Renal cortical epithelial cell (primary cell): ENCODE data around the gene MTMR4. TPM values are rescaled to one million over a fixed set of nuclear protein-coding genes. Genes with fewer than 3 reads are reported as not detected.
"Not testable (repeated sequence)": the region's sequence is repeated elsewhere in the genome, so short reads cannot be mapped to it uniquely, and the experiment has no call there.

ENCODE experiments used
- DNase-seq: peaks from one replicate; pipeline ENCODE4 v3.0.0-alpha.2; 2011; ENCODE audit warnings: low read depth
- total RNA-seq: library from RNA; depleted of rRNA; stranded (reverse); fragments of >200 nt; gene quantifications from 2 replicates; pipeline ENCODE4 v1.2.3, GENCODE V29; 2014

MTMR4 gene
- total RNA-seq, 1 donor from 2014 or later = 46.1 TPM

DNA sequence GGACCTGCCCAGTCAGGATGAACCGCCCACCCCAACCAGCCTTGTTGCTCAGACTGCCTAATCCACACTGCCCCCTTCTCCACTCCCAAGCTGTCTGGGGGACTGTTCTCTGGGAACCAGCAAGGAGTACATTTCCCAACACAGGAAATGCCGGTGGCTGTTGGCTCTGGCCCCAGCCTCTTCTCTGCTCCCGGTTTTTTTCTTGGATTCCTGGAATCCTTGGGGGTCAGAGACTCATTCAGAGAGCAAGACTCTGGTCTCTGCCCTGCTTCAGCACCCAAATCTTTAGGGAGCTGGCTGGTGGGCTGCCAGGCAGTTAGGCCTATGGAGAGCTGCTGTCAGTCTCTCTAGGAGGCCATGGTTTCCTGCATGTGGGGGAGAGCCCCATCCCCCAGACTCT lies 10.8 kb upstream of the MTMR4 start:
- peak; percentile 79 for DNase-seq

DNA sequence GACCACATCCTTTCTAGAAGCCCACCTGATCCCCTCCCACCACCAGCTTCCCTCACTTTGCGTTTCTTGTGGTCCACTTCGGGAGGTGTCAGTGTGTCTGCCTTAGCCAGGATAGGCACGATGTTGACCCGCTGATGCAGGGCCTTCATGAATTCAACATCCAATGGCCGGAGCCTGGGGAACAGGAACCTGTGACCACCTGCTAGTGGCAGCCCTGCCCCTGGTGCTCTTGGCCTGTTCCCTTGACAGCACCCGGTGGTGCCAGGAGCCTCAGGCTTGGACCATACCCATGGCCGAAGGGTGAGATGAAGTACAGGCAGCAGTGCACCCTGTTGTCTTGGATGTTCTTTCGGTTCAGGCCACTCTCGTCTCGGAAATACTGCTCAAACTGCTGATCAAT lies 7.2 kb upstream of the MTMR4 start:
- no peak for DNase-seq

DNA sequence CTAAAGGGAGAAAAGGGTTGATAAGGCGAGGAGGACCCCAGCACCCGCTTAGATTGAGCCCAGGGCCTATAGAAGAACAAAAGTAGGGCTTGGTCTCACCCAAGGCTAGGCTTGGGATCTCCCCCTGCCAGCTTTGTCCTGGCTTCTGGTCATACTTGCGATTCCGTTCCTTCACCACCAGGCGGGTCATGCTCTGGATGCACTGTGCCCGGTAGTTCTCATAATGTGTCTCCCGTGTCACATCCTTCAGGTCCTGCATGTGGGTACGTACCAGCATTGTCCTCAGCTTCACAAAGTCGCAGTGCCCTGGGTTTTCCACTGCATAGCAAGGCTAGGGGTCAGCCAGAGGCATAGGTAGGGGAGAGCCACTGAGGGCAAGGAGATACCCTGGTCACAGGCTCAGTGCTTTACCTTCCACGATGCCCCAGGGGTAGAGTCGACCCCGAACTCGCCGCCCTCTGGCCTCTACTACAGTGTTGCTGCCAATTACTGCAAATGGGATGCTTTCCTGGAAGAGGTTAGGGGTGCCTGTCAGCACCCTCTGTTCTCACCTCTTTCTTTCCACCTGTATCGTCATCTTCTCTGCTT lies 6.5 kb upstream of the MTMR4 start:
- DNase-seq = no peak

DNA sequence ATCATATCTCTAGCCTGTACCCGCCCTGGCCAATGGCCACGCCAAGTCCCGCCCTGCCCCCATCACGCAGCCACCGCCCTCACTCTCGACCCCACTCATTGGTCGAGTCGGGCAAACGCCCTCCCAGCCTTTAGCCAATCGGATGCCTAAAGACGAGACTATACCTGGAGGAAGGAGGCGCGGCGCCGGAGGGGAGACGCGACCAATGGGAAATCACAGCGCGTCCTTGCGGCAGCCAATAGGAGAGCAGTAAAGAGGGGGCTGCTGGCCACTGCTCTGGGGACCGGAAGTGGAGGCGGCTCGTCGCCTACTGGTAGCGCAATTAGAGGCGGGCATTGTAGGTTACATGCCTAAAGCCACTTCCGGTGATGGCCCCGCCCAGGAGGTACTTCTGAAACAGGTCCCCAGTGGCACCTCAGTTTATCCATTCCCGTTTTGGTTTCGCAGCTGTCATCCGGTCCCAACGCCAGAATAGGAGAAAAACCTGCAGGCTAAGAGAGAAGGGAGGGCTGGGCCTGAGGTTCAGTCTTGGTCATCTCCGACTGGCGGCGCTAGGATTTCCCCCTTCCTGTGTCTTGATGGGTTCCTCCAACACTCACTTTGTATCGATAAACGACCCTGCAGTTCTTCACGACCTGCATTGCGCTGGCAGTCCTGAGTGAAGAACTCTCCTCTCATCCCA lies 3.6 kb upstream of the MTMR4 start:
- DNase-seq = peak; percentile 99

DNA sequence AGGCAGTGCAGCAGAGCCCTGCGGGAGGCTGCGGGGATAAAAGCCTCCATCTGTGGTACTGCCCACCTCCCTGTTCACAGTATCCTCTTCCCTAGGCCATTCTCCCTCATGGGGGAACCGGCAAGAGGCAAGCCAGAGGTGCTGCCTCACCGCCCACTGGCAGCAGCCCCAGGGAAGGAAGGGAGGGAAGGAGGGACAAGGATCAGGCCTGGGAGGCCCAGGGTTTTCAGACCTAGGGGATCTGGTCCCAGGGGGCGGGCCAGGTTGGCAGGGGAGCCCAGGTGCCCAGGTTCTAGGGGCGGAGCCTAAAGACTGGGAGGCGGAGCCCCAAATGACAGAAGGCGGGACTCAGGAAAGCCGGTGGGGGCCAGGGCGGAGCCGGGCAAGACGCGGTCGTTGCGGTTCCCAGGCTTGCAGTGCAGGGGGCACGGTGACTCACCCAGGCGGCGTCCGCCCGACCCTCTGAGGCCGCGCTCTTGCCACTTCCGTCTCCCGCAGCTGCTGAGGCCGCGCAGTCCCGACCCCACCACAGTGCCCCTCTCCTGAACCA lies 3.0 kb upstream of the MTMR4 start:
- no peak for DNase-seq

DNA sequence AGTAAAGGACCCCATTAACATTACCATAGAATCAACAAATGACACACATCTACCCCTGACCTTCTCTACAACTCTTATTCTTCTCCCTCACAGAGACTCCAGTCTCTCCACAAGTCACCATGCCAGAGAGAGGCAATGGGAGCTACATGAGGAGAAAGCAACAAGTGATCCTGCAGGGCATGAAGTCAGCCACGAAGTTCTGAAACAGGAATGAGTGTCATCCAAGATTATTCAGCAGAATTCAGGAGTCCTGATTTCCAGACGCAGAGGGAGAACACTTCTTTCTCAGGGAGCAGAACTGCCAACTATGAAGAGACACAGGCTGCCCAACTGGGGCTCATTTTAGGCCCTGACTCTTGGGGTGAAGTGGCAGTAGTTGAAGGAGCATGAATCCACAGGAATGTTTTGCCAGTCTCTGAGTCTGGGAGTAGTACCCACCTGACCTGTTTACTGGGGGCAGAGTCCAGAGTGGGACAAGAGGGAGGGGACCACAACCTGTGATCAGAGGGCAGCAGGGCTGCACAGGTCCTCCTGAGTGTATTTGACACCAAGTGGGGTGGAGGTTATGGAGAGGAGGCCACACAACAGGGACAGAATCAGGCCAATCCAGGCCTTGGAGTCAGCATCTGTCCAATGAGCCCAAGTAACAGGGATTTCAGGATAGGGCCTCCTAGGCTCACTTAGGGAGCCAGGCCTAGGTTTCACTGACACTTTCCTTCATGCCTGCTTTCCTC lies 2.4 kb upstream of the MTMR4 start:
- no peak for DNase-seq

DNA sequence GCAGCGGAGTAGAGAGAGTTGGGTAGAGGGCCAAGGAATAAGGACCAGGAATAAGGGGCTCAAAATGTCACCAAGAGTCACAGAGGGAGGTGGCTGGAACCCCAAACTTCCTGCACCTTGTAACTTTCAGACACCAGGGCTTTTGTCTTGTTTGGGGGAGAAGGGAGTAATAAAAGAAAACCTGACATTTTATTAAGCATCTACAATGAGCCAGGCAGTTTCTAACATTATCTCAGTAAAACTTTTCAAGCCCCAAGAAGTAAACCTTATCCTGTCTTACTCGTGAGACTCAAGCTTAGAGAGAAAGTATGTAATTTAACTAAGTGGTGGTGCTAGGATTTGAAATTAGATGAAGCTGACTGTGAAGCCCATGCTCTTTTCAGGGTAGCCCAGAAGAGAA lies 848 bp upstream of the MTMR4 start:
- no peak for DNase-seq

DNA sequence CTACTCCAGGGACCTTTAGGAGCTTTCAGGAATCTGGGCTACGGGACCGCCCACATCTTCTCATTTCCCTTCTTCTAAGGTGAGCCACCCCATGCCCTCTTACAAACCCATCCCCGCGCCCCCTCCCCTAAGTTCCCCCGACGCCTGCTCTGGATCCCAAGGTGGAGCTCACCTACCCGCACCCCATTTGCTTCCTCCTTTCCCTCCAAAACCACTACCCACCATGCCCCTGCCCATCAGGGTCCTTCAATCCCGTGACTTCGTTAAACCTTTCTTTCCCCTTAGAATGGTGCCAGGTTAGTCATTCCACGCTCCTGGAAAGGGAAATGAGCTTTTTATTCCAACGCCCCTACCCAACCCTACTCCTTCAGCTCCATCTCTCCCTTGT lies 326 bp upstream of the MTMR4 start:
- no peak for DNase-seq

DNA sequence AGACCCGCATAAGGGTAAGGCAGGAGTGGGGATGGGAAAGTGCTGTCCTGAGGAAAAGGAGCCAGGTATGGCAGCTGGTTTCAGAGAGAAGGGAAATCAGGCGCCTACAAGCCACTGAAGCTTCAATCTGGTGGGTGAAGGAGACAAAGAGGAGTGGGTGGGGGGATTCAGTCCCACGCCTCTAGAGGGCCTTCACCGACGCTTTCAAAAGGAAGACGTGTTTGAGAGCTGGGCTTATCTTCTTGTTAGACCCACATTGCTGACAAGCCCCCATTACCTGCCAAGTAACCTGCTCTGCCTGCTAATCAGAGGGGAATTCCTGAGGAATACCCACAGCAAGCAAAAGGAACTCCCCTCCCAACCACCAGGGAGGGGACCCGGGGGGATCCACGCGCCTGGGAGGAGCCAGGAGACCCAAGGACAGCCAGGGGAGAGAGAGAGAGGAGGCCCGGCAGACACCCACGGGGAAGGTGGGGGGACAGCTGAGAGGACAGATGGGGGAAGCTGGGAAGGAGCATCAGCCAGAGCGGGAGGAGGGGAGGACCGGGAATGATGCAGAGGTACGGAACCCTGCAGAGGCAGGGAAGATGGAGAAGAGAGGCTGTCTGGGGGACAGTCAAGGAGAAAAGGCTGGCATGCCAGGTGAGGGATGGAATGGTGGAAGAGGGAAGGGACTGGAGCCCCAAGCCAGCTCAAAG lies 1.0 kb downstream of the MTMR4 start:
- no peak for DNase-seq

DNA sequence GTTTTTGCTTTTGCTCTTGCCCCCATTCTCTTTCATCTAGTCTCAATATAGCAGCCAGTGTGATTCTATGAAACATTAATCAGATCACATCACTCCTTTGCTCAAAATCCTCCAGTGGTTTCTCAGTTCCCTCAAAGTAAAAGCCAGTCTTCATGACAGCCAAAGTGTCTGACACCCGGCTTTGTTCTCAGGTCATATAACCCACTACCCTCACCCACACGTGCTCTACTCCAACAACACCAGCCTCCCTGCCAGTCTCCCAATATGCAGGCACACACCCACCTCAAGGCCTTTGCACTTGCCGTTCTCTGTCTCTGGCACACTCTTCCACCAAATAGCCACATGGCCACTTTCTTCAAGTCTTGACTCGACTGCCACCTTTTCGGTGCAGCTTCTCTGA lies 4.4 kb downstream of the MTMR4 start:
- no peak for DNase-seq

DNA sequence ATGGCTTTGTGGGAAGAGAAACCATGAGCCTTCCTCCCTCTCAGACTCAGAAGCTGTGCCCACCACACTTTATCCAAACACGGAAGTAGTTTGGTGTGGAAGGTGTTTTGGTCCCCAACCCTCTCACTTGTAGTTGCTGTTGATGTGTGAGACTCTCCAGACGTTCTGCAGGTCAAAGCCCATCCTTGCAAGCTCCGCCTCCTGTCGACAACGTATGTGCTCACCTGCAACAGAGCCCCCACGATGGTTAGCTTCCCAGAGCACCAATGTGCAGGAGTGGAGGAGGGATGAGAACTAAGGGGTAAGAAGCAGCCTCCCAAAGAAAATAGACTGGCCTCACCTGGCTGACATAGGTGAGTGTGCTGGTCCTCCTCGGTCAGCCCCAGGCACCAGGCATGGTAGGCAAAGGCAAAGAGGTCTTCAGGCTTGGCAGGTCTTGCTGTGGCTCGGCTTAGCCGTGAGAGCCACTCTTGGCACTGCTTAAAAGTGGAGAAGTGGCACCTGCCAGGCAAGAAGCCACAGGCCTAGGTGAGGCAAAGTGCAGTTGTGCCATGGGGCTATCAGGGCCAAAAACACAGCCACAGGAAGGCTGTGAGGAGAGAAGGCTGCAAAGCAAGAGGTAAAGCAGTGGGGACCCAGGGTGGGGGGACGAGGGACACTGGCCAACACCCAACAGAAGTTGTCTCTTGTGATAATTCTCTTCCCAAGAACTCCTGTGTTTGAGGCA lies 5.9 kb downstream of the MTMR4 start:
- no peak for DNase-seq

DNA sequence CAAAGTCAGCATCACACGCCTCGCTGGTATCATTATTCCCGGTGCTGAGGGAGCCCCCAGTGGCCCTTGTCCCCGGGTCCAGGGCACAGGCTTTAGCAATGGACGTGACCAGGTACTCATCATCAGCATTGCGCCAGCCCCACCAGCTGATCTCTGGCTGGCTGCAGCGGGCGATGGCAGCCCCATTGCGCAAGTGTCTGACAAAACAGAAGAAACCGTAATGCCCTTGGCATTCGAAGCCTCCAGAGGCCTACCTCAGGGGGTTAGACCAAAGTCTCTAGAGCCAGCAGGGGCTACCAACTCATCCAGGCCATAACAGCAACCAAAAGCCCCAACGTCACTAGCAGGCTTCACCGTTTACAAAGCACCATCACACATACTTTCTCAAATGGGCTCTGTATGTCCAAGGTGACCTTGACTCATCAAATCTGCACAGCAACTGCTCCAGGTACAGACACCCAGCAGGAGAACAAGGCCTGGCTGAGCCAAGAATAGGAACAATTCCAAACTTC lies 7.3 kb downstream of the MTMR4 start:
- DNase-seq = no peak

DNA sequence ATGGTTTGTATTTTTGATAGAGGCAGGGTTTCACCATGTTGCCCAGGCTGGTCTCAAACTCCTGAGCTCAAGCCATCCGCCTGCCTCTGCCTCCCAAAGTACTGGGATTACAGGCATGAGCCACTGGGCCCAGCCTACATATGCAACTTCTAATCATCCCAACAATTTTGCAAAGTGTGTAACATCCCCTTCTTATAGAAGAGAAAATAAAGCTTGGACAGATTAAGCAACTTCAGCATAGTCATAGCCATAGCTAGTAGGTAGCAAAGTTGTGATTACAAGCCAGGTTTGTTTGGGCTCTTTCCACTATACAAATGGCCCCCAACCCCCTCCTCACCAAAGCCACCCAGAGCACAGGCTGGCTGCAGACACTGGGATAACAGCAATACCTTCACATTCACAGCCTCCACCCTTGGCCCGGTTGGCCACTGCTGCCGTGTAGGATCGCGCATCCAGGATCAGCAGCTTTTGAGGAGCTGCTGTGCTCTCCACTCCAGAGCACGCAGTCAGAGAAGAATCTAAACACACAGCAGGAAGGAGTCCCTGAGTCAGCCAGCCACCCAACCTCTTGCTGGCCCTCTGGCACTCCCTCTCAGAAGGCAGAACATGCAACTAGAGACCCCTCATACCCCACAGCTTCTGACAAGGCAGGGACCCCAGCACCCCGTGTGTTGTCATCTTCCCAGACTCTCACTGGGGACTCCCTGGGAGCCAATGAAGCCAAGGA lies 7.9 kb downstream of the MTMR4 start:
- no peak for DNase-seq

DNA sequence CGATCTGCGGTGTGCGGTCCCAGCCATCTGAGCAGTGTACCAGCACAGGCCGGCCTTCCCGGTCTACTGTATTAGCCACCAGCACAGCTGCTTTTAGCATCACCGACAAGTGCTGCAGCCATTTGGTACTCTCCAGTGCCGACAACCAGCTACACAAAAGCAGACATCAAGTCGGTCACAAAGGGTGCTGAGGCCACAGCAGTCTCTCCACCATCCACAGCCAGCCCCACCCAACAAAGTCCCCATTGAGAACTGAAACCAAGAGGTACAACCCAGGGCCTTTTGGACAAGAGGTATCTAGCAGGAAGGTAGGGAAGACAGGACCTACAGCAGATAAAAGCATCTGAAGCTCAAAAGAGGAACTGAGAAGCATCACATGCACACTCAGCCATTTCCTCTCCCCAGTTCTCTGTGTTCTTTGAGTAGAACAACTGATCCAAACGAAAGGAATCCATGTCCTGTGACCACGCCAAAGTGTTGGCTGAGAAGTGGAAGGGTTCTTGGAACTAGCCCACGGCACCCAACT lies 9.5 kb downstream of the MTMR4 start:
- no peak for DNase-seq

DNA sequence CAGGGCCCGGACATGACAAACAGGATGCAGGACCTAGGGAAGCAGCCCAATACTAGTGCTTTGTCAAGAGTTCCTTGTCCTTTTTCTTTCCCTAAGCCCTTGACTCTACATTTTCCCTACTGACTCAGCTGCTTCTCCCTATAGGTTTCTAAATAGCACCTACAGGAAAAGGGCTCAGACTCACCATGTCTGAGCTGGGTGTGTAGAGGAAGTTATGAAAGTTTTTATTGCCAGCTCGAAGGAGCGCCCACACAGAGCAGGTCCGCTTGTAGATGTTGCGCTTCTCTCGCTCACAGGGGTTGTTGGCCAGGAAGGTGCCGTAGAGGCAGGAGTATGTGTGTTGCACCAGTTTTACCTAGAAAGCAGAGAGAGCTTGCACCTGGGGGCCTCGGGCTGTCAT lies 10.6 kb downstream of the MTMR4 start:
- DNase-seq = no peak

DNA sequence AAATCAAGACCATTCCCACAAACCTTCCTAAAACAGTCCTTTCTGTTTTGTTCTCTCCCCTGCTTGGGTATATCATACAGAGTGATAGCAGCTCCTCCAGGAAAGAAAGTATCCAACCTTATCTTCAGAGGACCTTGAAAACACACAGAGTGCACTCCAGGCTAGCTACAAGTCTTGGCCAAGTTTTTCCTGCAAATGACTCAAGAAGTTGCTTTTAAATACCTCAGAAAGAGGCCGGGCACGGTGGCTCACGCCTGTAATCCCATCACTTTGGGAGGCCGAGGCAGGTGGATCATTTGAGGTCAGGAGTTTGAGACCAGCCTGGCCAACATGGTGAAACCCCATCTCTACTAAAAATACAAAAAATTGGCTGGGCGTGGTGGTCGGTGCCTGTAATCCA lies 11.3 kb downstream of the MTMR4 start:
- not testable (repeated sequence) for DNase-seq

DNA sequence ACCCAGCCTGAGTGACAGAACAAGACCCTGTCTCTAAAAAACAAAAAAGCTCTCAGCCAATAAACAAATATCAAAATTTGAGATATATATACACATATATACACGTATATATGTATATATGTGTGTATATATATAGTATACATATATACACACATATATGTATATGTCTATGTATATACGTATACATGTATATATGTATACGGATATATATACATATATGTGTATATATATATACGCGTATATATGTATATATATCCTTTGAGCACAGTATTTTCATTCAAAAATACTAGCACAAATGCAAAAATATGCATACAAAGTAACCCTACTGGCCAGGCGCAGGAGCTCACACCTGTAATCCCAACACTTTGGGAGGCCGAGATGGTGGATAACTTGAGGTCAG lies 13.0 kb downstream of the MTMR4 start:
- DNase-seq = no peak

DNA sequence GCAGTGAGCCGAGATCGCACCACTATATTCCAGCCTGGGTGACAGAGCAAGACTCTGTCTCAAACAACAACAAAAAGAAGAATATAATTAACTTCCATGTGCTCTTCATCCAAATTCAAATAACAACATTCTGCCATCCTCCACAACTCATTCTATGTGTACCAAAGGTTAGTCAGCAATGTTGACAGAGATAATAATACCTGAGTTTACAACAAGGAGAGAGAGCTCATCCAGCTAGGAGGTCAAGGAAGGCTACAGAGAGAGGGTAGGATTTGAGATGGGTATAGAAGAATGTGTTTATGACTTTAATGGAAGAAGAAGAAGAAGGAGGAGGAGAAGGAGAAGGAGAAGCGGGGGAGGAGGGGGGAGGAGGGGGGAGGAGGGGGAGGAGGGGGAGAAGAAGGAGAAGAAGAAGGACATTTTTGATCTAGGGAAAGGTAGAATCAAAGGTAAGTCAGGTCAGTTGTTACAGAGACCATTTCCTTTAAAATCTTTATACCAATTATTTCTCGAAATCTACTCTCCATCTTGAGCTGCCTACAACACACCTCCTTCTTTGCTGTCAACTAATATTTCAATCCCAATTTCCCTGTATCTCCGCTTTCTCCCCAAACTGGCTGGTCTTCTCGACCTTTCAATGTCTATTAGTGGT lies 16.1 kb downstream of the MTMR4 start:
- DNase-seq = no peak

DNA sequence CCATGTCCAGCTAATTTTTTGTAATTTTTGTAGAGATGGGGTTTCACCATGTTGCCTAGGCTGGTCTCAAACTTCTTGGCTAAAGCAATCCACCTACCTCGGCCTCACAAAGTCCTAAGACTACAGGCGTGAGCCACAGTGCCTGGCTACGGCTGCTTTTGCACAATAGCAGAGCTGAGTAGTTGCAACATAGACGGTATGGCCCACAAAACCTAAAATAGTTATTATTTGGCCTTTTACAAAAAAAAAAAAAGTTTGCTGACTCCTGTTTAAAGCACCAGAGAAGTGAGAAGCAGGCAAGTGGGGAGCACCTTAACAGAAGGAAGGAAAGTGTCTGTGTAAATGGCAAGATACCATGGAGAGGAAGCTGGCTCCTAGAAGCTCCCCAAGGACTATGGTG lies 20.9 kb downstream of the MTMR4 start:
- no peak for DNase-seq
